Kidney (tissue), 14 donors: ENCODE results near the gene ZNF236. TPM values are rescaled to one million over a fixed set of nuclear protein-coding genes. Genes with fewer than 3 reads are reported as not detected.

Source experiments
- DNase-seq, 5 donors: peaks; one replicate each; pipeline ENCODE4 v3.0.0-alpha.2; 2013 to 2020
- FAIRE-seq: peaks from 2 replicates; lab custom pipeline; 2012; peaks lifted over from hg19 to GRCh38; lab: Jason Lieb, UNC
- H3K27ac ChIP-seq, 2 donors: one replicate each; pipeline ENCODE4 v1.7.0; 2013; ENCODE audit warnings: low read depth in 2 of 2, low read length in 2 of 2, inconsistent platforms in 1 of 2
- H3K27me3 ChIP-seq: one replicate; pipeline ENCODE4 v1.7.1; 2013; ENCODE audit warnings: low read length, inconsistent platforms; ENCODE audit not compliant: control insufficient read depth, insufficient read depth
- H3K36me3 ChIP-seq, 3 donors: one replicate each; pipeline versions ENCODE4 v1.7.0 to v1.7.1; 2013; ENCODE audit warnings: low read length in 3 of 3, control low read depth in 1 of 3, inconsistent platforms in 1 of 3; ENCODE audit not compliant: insufficient read depth in 3 of 3, control insufficient read depth in 2 of 3
- H3K4me1 ChIP-seq, 3 donors: one replicate each; pipeline versions ENCODE4 v1.7.0 to v1.7.1; 2013; ENCODE audit warnings: low read length in 3 of 3, inconsistent platforms in 1 of 3, low read depth in 1 of 3; ENCODE audit not compliant: control insufficient read depth in 2 of 3, insufficient read depth in 2 of 3
- H3K4me3 ChIP-seq, 3 donors: one replicate each; pipeline versions ENCODE4 v1.7.0 to v1.8.1; 2013; ENCODE audit warnings: low read length in 3 of 3, control low read depth in 1 of 3, inconsistent platforms in 1 of 3
- H3K9ac ChIP-seq, 3 donors: one replicate each; pipeline versions ENCODE4 v1.7.0 to v1.7.1; 2013; ENCODE audit warnings: low read length in 3 of 3, control low read depth in 1 of 3, inconsistent platforms in 1 of 3
- H3K9me3 ChIP-seq, 3 donors: one replicate each; pipeline versions ENCODE4 v1.7.0 to v1.7.1; 2013; ENCODE audit warnings: low read length in 3 of 3, control low read depth in 1 of 3, inconsistent platforms in 1 of 3; ENCODE audit not compliant: control insufficient read depth in 2 of 3, insufficient read depth in 1 of 3
- intact Hi-C: fragments of 100-400 bp; cut with DNase I; formaldehyde crosslinking; loops from one replicate; pipeline ENCODE4 v1.11.1; 2022
- polyA plus RNA-seq: library from polyadenylated mRNA; stranded (reverse); fragments of 350-450 nt; fragmentation: Illumina TruSeq; extraction: RNeasy Lipid Tissue Mini Kit (QIAGEN cat#74804); gene quantifications from one replicate; pipeline ENCODE4 v1.2.3, GENCODE V29; 2014; ENCODE audit warnings: low read depth, low replicate concordance; ENCODE audit not compliant: insufficient read depth
- total RNA-seq: library from RNA; stranded (reverse); fragmentation: NEBNext Ultra II Directional; extraction: Animal tissue kit (Norgen Biotek cat#: 25700); gene quantifications from one replicate; pipeline ENCODE4 v1.2.1, GENCODE V29; 2021
- TF ChIP-seq, protein P1 (sequence below): IDR thresholded peaks from 3 replicates; pipeline ENCODE4 v1.5.1; 2012; ENCODE audit warnings: mild to moderate bottlenecking, moderate library complexity, borderline replicate concordance; ENCODE audit not compliant: insufficient read depth; ENCODE audit errors: extremely low read depth
- donor health status: control.
- donor health status: control.
- donor health status: control.
- donor health status: control.
- donor health status: control.
- donor health status: DM: yes; HTN: yes; CAD: no.
- donor health status: Normal renal cell carcinoma (clear cell type).

Gene ZNF236
- total and polyA plus RNA-seq, 2 donors from 2014 or later: 1.1 to 18.6 TPM

DNA sequence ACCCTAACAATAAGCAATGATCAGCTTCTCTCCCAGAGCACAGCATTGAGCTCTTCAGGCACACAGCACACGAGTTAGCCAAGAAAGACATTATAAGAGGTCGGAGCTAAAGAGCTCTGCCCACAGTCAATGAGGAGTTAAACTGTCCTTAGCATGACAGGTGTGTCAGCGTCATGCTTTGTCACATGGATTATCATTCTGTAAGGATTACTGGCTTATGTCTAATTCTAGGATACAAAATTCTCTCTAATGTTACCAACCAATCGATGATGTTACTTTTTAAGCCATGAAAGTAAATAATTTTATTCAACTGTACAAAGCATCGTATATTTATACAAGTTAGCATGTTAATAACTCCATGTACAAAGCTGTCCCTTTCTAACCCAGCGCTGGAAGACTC is 108.8 kb downstream of the ZNF236 start:
- no peaks in the 10 kb centered on the region for H3K4me1 ChIP-seq
- FAIRE-seq (no peak), DNase-seq (no peak)
- no peak overlapping the region for H3K27ac ChIP-seq
- intact Hi-C loops: no loop called here
- H3K9me3 ChIP-seq: no peaks in the 10 kb centered on the region
- TF ChIP-seq, protein P1, sequence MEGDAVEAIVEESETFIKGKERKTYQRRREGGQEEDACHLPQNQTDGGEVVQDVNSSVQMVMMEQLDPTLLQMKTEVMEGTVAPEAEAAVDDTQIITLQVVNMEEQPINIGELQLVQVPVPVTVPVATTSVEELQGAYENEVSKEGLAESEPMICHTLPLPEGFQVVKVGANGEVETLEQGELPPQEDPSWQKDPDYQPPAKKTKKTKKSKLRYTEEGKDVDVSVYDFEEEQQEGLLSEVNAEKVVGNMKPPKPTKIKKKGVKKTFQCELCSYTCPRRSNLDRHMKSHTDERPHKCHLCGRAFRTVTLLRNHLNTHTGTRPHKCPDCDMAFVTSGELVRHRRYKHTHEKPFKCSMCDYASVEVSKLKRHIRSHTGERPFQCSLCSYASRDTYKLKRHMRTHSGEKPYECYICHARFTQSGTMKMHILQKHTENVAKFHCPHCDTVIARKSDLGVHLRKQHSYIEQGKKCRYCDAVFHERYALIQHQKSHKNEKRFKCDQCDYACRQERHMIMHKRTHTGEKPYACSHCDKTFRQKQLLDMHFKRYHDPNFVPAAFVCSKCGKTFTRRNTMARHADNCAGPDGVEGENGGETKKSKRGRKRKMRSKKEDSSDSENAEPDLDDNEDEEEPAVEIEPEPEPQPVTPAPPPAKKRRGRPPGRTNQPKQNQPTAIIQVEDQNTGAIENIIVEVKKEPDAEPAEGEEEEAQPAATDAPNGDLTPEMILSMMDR: no peak
- no peaks in the 10 kb centered on the region for H3K27me3 ChIP-seq
- H3K36me3 ChIP-seq: peaks cover 3 to 24% (median 6%) of the 10 kb centered on the region in 3 donors
- H3K4me3 ChIP-seq: no peak overlapping the region
- H3K9ac ChIP-seq: no peak overlapping the region

DNA sequence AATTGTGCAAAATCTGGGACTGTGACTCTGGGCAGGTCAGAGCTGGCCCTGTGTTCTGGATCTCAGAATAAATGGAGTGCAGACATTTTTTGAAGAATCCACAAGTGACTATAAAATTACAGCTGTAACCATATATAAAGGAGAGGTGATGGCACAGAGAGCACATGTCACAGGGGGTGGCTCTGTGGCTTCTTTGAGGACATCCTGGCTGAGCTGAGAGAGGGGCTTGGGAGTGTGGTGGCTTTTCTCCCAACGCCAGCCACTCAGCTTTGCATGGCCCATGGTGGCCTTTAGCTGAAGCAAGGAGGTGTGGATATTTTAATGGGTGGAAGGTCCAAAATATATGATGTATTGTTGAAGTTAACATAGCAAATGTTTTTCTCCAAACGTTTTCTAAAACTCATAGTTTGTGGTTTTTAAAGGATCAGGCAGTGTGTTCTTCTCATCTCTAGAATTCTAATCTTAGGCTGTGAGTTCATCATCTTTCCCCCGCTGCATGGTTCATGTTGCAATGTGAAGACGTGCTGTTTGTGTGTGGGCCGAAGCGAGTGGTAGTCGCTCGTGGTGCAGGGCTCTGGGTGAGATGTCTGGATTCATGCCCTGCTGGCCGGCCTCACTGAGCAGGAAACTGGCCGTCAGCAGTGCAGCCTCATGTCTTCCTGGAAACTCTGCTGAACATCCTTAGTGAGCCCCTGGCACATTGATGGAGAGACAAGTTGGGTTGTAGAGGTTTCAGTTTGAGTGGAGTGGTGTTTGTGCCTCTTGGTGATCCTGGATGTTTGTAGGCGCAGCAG is 109.9 kb downstream of the ZNF236 start:
- H3K9me3 ChIP-seq: no peaks in the 10 kb centered on the region
- intact Hi-C loops: no loop called here
- H3K36me3 ChIP-seq: peaks cover 0 to 17% (median 9%) of the 10 kb centered on the region in 3 donors
- DNase-seq: no peak
- no peak overlapping the region for H3K27ac ChIP-seq
- no peak for FAIRE-seq
- no peaks in the 10 kb centered on the region for H3K4me1 ChIP-seq
- TF ChIP-seq, protein P1: no peak
- no peaks in the 10 kb centered on the region for H3K27me3 ChIP-seq
- H3K9ac ChIP-seq: no peak overlapping the region
- no peak overlapping the region for H3K4me3 ChIP-seq

DNA sequence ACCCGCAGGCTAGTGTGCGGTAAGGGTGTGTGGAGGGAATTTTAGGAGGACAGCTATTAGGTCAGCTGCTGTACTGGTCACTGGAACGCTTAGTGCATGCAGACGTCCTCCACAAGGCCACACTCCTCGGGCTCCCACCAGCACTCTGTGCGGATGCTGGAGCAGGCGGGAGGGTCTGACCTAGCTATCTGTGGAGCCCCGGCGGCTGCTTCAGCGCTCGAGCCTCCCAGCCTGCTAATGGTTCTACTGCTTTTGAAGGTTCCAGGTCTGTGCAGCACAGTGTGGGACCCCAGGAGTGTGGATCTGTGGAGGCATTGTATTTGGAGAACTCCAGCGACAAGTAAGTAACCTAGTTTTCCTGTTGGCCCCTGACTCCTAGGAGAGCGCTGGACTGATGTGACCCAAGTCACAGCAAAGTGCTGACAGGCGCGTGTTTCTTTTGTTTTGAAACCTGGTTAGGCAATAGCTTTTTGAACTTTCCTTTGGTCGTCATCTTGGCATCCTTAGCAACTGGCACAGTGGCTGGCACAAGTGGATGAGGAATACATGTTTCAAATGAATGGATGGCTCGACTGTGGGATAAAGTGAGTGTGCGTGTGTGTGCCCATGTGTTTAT is 113.5 kb downstream of the ZNF236 start:
- Histone ChIP-seq H3K27me3 (no peaks in the 10 kb centered on the region), H3K9me3 (no peaks in the 10 kb centered on the region), H3K9ac (no peak overlapping the region), H3K4me3 (no peak overlapping the region), H3K36me3 (peaks cover 0 to 22% (median 7%) of the 10 kb centered on the region in 3 donors), H3K4me1 (no peaks in the 10 kb centered on the region), H3K27ac (no peak overlapping the region)
- DNase-seq: no peak
- FAIRE-seq: no peak
- TF ChIP-seq, protein P1: no peak
- intact Hi-C loops: no loop called here
